CD14-positive monocyte (primary cell): ENCODE results near the gene ZC3H12C. TPM values are rescaled to one million over a fixed set of nuclear protein-coding genes. Genes with fewer than 3 reads are reported as not detected.

Experiments
- DNase-seq, 3 donors: peaks; one replicate each; pipeline ENCODE4 v3.0.0-alpha.2; 2011 to 2022
- H2AFZ ChIP-seq: 2 replicates; pipeline ENCODE4 v1.6.0; 2012; ENCODE audit warnings: mild to moderate bottlenecking, low read depth, low read length, inconsistent platforms; ENCODE audit not compliant: insufficient read depth, poor library complexity, severe bottlenecking
- H3K27ac ChIP-seq, 2 donors: 1 replicate in 1 of 2; 2 replicates in 1 of 2; pipeline ENCODE4 v1.5.1; 2012 to 2013; ENCODE audit warnings: low read length in 2 of 2, control low read depth in 1 of 2, inconsistent platforms in 1 of 2, low read depth in 1 of 2, mild to moderate bottlenecking in 1 of 2
- H3K27me3 ChIP-seq, 2 donors: one replicate each; pipeline versions ENCODE4 v1.6.0 to v1.6.1; 2011 to 2013; ENCODE audit warnings: low read length in 2 of 2; ENCODE audit not compliant: control insufficient read depth in 2 of 2, insufficient read depth in 2 of 2
- H3K36me3 ChIP-seq, 2 donors: replicated peaks in 1 of 2; 1 replicate in 1 of 2; 2 replicates in 1 of 2; pipeline versions ENCODE4 v1.5.1 to v1.6.1; 2012 to 2013; ENCODE audit warnings: low read length in 2 of 2, control low read depth in 1 of 2, inconsistent platforms in 1 of 2, mild to moderate bottlenecking in 1 of 2; ENCODE audit not compliant: insufficient read depth in 2 of 2, control insufficient read depth in 1 of 2
- H3K4me1 ChIP-seq, 2 donors: 1 replicate in 1 of 2; 2 replicates in 1 of 2; pipeline versions ENCODE4 v1.5.1 to v1.6.1; 2012 to 2013; ENCODE audit warnings: low read length in 2 of 2, control low read depth in 1 of 2, inconsistent platforms in 1 of 2, mild to moderate bottlenecking in 1 of 2, moderate library complexity in 1 of 2; ENCODE audit not compliant: insufficient read depth in 2 of 2, control insufficient read depth in 1 of 2
- H3K4me2 ChIP-seq: replicated peaks from 2 replicates; pipeline ENCODE3; 2012; ENCODE audit warnings: low read length, moderate library complexity, mild to moderate bottlenecking; ENCODE audit not compliant: poor library complexity, severe bottlenecking; ENCODE audit errors: extremely low read depth
- H3K4me3 ChIP-seq, 3 experiments: fragments of 200-600 bp in 1 of 3; sonication (generic) in 1 of 3; replicated peaks in 1 of 3; 1 replicate in 2 of 3; 2 replicates in 1 of 3; pipeline ENCODE4 v1.5.1; 2011 to 2013; ENCODE audit warnings: low read length in 3 of 3, mild to moderate bottlenecking in 3 of 3, control low read depth in 2 of 3, low read depth in 2 of 3, inconsistent platforms in 1 of 3, moderate library complexity in 1 of 3
- H3K79me2 ChIP-seq: 2 replicates; pipeline ENCODE4 v1.6.0; 2012; ENCODE audit warnings: mild to moderate bottlenecking, control low read depth, inconsistent platforms, low read length, moderate library complexity; ENCODE audit not compliant: insufficient read depth
- H3K9ac ChIP-seq: 2 replicates; pipeline ENCODE4 v1.6.0; 2017; ENCODE audit warnings: low read length, mild to moderate bottlenecking; ENCODE audit not compliant: insufficient read depth, poor library complexity, severe bottlenecking
- H3K9me3 ChIP-seq, 2 donors: replicated peaks in 1 of 2; 1 replicate in 1 of 2; 2 replicates in 1 of 2; pipeline versions ENCODE4 v1.5.1 to v1.6.1; 2012 to 2013; ENCODE audit warnings: low read length in 2 of 2, control low read depth in 1 of 2; ENCODE audit not compliant: control insufficient read depth in 1 of 2, insufficient read depth in 1 of 2
- H4K20me1 ChIP-seq: 2 replicates; pipeline ENCODE4 v1.6.0; 2012; ENCODE audit warnings: mild to moderate bottlenecking, low read length, control low read depth, moderate library complexity; ENCODE audit not compliant: insufficient read depth
- H3K27ac Mint-ChIP-seq, 7 donors: one replicate each; pipeline ENCODE4 v1.8.0; 2020; ENCODE audit warnings: mild to moderate bottlenecking in 7 of 7, mixed read lengths in 7 of 7, moderate library complexity in 6 of 7, inconsistent platforms in 2 of 7
- H3K27me3 Mint-ChIP-seq, 3 donors: one replicate each; pipeline ENCODE4 v1.8.0; 2021 to 2022; ENCODE audit warnings: low read depth in 3 of 3, mild to moderate bottlenecking in 3 of 3, mixed read lengths in 3 of 3, moderate library complexity in 3 of 3, inconsistent platforms in 1 of 3
- H3K36me3 Mint-ChIP-seq, 2 donors: one replicate each; pipeline ENCODE4 v1.8.0; 2020; ENCODE audit warnings: mixed read lengths in 2 of 2, inconsistent platforms in 1 of 2, mild to moderate bottlenecking in 1 of 2
- H3K4me1 Mint-ChIP-seq: one replicate; pipeline ENCODE4 v1.8.0; 2020; ENCODE audit warnings: mild to moderate bottlenecking, mixed read lengths
- H3K4me3 Mint-ChIP-seq, 2 donors: one replicate each; pipeline ENCODE4 v1.8.0; 2020; ENCODE audit warnings: mild to moderate bottlenecking in 2 of 2, mixed read lengths in 2 of 2, moderate library complexity in 1 of 2
- H3K9me3 Mint-ChIP-seq, 7 donors: one replicate each; pipeline ENCODE4 v1.8.0; 2020 to 2022; ENCODE audit warnings: mixed read lengths in 7 of 7, mild to moderate bottlenecking in 6 of 7, moderate library complexity in 6 of 7, inconsistent platforms in 2 of 7
- CTCF ChIP-seq: fragments of 200-600 bp; IDR thresholded peaks from one replicate; pipeline ENCODE4 v1.8.0; 2022; ENCODE audit warnings: antibody characterized with exemption, mild to moderate bottlenecking
- WGBS: methylation state at CpG from one replicate; pipeline ENCODE4 v1.1.5; 2013; ENCODE audit warnings: missing lambda C conversion rate; ENCODE audit not compliant: insufficient coverage; 5-methylcytosine and 5-hydroxymethylcytosine counted together
- intact Hi-C, 2 donors: fragments of 100-400 bp; cut with micrococcal nuclease; formaldehyde crosslinking; loops; one replicate each; pipeline versions ENCODE4 v1.15.0 to v1.15.1; 2023
- polyA plus RNA-seq, 3 donors: library from polyadenylated mRNA; depleted of rRNA in 1 of 3; unstranded in 2 of 3; stranded (reverse) in 1 of 3; fragments of 300-500 nt in 2 of 3; fragments of >200 nt in 1 of 3; fragmentation: Illumina TruSeq in 2 of 3; gene quantifications; 1 replicate in 2 of 3; 2 replicates in 1 of 3; pipeline ENCODE4 v1.2.3, GENCODE V29; 2012 to 2021

The ZC3H12C gene
- polyA plus RNA-seq, 3 donors: 0.47 to 2.6 (median 0.73) TPM

- intact Hi-C loops: no loop called here
- H3K27ac ChIP-seq: no peak overlapping the region
- no peak for TF ChIP-seq CTCF
- H3K4me3 Mint-ChIP-seq: no peak overlapping the region
- H3K9me3 Mint-ChIP-seq: no peaks in the 10 kb centered on the region
- no CpG with 5 or more reads among the region's 3 CpGs for WGBS
- no peak for DNase-seq
- H3K36me3 ChIP-seq: peaks cover 48 to 82% of the 10 kb centered on the region in 2 donors
- H3K27me3 Mint-ChIP-seq: peaks cover 0 to under 1% (median 0%) of the 10 kb centered on the region in 3 donors
- no peaks in the 10 kb centered on the region for H3K4me1 ChIP-seq
- no peaks in the 10 kb centered on the region for H3K9me3 ChIP-seq
- H3K36me3 Mint-ChIP-seq: peaks cover 34 to 51% of the 10 kb centered on the region in 2 donors
- H2AFZ ChIP-seq: no peak overlapping the region
- no peak overlapping the region for H3K4me2 ChIP-seq
- H3K79me2 ChIP-seq: no peaks in the 10 kb centered on the region
- H3K9ac ChIP-seq: no peak overlapping the region
- H3K27ac Mint-ChIP-seq: no peak overlapping the region
- no peak overlapping the region for H3K4me3 ChIP-seq
- no peaks in the 10 kb centered on the region for H3K4me1 Mint-ChIP-seq
- H3K27me3 ChIP-seq: no peaks in the 10 kb centered on the region
- H4K20me1 ChIP-seq: no peaks in the 10 kb centered on the region
Measured at GRCh38 chr11:110160016-110160415, 66.8 kb downstream of the ZC3H12C start.

- Histone ChIP-seq H4K20me1 (no peaks in the 10 kb centered on the region), H3K27me3 (no peaks in the 10 kb centered on the region), H3K36me3 (peaks cover 53 to 86% of the 10 kb centered on the region in 2 donors), H3K9ac (no peak overlapping the region), H3K79me2 (no peaks in the 10 kb centered on the region), H3K4me2 (no peak overlapping the region), H2AFZ (no peak overlapping the region), H3K27ac (no peak overlapping the region), H3K4me3 (no peak overlapping the region), H3K4me1 (no peaks in the 10 kb centered on the region), H3K9me3 (no peaks in the 10 kb centered on the region)
- no peak for DNase-seq
- Mint-ChIP-seq H3K4me1 (no peaks in the 10 kb centered on the region), H3K4me3 (no peak overlapping the region), H3K27me3 (peaks cover 0 to 1% (median 0%) of the 10 kb centered on the region in 3 donors), H3K36me3 (peaks cover 39 to 54% of the 10 kb centered on the region in 2 donors), H3K9me3 (no peaks in the 10 kb centered on the region), H3K27ac (no peak overlapping the region)
- intact Hi-C loops: no loop called here
- no peak for TF ChIP-seq CTCF
- WGBS: no CpG with 5 or more reads among the region's 2 CpGs
Measured at GRCh38 chr11:110160437-110160836, 67.2 kb downstream of the ZC3H12C start.
